Activated effector memory CD4-positive, alpha-beta T cell treated with anti-CD3 and anti-CD28 coated beads, Interleukin-2, amount 50 U/mL, for 16 hours (primary cell): Measurements from ENCODE around the gene HMCN2.

Source experiments
- DNase-seq: peaks from one replicate; pipeline ENCODE4 v3.0.0-alpha.2; 2020

The HMCN2 gene

GRCh38 chr9:130294664-130295063 is 29.1 kb downstream of the HMCN2 start:
- DNase-seq, result no peak

GRCh38 chr9:130295431-130295830 is 29.9 kb downstream of the HMCN2 start:
- DNase-seq, result no peak

- no peak for DNase-seq
Observed at GRCh38 chr9:130295945-130296782, 30.6 kb downstream of the HMCN2 start.

- DNase-seq, result no peak
Observed at GRCh38 chr9:130296783-130297055, 31.2 kb downstream of the HMCN2 start.

GRCh38 chr9:130297371-130297770 is 31.8 kb downstream of the HMCN2 start:
- DNase-seq, result no peak

GRCh38 chr9:130298662-130299279 is 33.2 kb downstream of the HMCN2 start:
- no peak for DNase-seq

- DNase-seq, result no peak
Observed at GRCh38 chr9:130299785-130300615, 34.4 kb downstream of the HMCN2 start.

- no peak for DNase-seq
Observed at GRCh38 chr9:130300739-130301138, 35.2 kb downstream of the HMCN2 start.

GRCh38 chr9:130301483-130302286 is 36.1 kb downstream of the HMCN2 start:
- DNase-seq, result no peak

- DNase-seq, result no peak
Observed at GRCh38 chr9:130302785-130303612, 37.4 kb downstream of the HMCN2 start.

- no peak for DNase-seq
Observed at GRCh38 chr9:130303613-130304055, 38.1 kb downstream of the HMCN2 start.

GRCh38 chr9:130304116-130304515 is 38.6 kb downstream of the HMCN2 start:
- DNase-seq, result no peak

GRCh38 chr9:130304643-130305042 is 39.1 kb downstream of the HMCN2 start:
- no peak for DNase-seq

- DNase-seq, result no peak
Observed at GRCh38 chr9:130305381-130305780, 39.8 kb downstream of the HMCN2 start.

- no peak for DNase-seq
Observed at GRCh38 chr9:130306823-130307666, 41.5 kb downstream of the HMCN2 start.

GRCh38 chr9:130307667-130307943 is 42.0 kb downstream of the HMCN2 start:
- no peak for DNase-seq

GRCh38 chr9:130308081-130308571 is 42.6 kb downstream of the HMCN2 start:
- DNase-seq, result no peak

GRCh38 chr9:130309689-130310455 is 44.3 kb downstream of the HMCN2 start:
- DNase-seq, result no peak

GRCh38 chr9:130310456-130310855 is 44.9 kb downstream of the HMCN2 start:
- DNase-seq, result no peak

GRCh38 chr9:130311003-130311402 is 45.4 kb downstream of the HMCN2 start:
- no peak for DNase-seq
